NT2/D1 (cell line): ENCODE data around the gene TBC1D22A.

Experiments
- SUZ12 ChIP-seq: IDR thresholded peaks from 2 replicates; pipeline ENCODE4 v1.6.1; 2011; ENCODE audit not compliant: insufficient read length, insufficient read depth; ENCODE audit errors: extremely low read depth
- YY1 ChIP-seq: IDR thresholded peaks from 2 replicates; pipeline ENCODE4 v1.6.1; 2011; ENCODE audit not compliant: insufficient read length, insufficient read depth
- ZNF274 ChIP-seq: IDR thresholded peaks from 2 replicates; pipeline ENCODE4 v1.6.1; 2011; ENCODE audit warnings: mild to moderate bottlenecking, low read depth, low read length

GRCh38 chr22:47059076-47059475 lies 296.6 kb downstream of the TBC1D22A start:
- no peak for TF ChIP-seq SUZ12
- no peak for TF ChIP-seq ZNF274
- no peak for TF ChIP-seq YY1
